ENCODE data around the gene MCF2.

MCF2 gene

GRCh38 chrX:139639253-139639652 is 68.7 kb downstream of the MCF2 start:
- no peak for DNase-seq (ENCODE audit: low spot score)
- in situ Hi-C loops (cut with MboI; ENCODE audit: low pct_unique_long_range_greater_than_20kb, low sequenced_read_pairs, unreplicated experiment) = no loop called here
- no peak for TF ChIP-seq CTCF (IDR thresholded peaks at IDR 0.05; ENCODE audit: extremely low read depth, insufficient read depth, missing control alignments)

GRCh38 chrX:139600105-139600504 is 107.9 kb downstream of the MCF2 start:
- DNase-seq (ENCODE audit: low spot score) = no peak
- in situ Hi-C loops (cut with MboI; ENCODE audit: low pct_unique_long_range_greater_than_20kb, low sequenced_read_pairs, unreplicated experiment) = no loop called here
- no peak for TF ChIP-seq CTCF (IDR thresholded peaks at IDR 0.05; ENCODE audit: extremely low read depth, insufficient read depth, missing control alignments)

DNA sequence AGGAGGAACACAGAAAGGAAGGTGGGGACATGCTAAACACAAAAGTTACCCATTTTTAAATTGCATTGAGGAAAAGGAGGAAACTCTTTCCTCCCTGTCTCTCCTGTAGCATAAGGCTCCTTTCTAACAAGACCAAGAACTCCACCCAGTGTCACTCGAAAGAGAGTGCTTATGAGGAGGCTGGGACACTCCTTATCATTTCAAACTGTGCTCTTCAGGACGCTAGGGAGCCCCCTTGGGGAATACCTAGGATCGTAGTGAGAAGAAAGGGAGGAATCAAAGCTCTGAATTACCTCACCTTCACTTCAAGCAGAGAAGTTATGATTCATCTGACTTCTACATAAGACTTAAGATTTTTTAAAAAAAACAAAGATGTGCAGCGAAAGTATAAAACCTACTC is 111.9 kb downstream of the MCF2 start:
- in situ Hi-C loops (cut with MboI; ENCODE audit: low pct_unique_long_range_greater_than_20kb, low sequenced_read_pairs, unreplicated experiment) = no loop called here
- no peak for DNase-seq (ENCODE audit: low spot score)
- TF ChIP-seq CTCF (IDR thresholded peaks at IDR 0.05; ENCODE audit: extremely low read depth, insufficient read depth, missing control alignments) = no peak

DNA sequence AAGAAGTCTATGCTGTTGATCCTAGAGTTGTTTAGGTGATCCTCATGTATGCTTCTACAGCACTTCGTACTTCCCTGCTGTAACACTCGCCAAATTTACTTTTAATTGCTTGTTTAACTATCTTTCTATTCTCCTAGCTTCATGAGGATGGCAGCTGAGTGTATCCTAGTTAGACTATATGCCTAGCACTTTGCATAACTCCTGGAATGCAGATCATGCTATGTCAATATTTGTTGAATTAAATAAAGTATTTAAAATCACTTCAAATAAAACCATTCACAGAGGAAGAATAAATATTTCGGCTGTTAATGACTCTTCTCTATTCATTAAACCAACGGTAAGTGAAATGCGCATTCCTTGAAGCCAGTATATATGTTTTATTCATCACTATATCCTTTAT is 122.4 kb downstream of the MCF2 start:
- DNase-seq (ENCODE audit: low spot score) = no peak
- in situ Hi-C loops (cut with MboI; ENCODE audit: low pct_unique_long_range_greater_than_20kb, low sequenced_read_pairs, unreplicated experiment) = no loop called here
- TF ChIP-seq CTCF (IDR thresholded peaks at IDR 0.05; ENCODE audit: extremely low read depth, insufficient read depth, missing control alignments) = no peak

- no peak for DNase-seq (ENCODE audit: low spot score)
- in situ Hi-C loops (cut with MboI; ENCODE audit: low pct_unique_long_range_greater_than_20kb, low sequenced_read_pairs, unreplicated experiment) = no loop called here
- TF ChIP-seq CTCF (IDR thresholded peaks at IDR 0.05; ENCODE audit: extremely low read depth, insufficient read depth, missing control alignments) = no peak
These were observed 126.9 kb downstream of the MCF2 start for GRCh38 chrX:139581068-139581467.

GRCh38 chrX:139566981-139567380 is 141.0 kb downstream of the MCF2 start:
- DNase-seq (ENCODE audit: low spot score) = no peak
- TF ChIP-seq CTCF (IDR thresholded peaks at IDR 0.05; ENCODE audit: extremely low read depth, insufficient read depth, missing control alignments) = no peak
- in situ Hi-C loops (cut with MboI; ENCODE audit: low pct_unique_long_range_greater_than_20kb, low sequenced_read_pairs, unreplicated experiment) = no loop called here

DNA sequence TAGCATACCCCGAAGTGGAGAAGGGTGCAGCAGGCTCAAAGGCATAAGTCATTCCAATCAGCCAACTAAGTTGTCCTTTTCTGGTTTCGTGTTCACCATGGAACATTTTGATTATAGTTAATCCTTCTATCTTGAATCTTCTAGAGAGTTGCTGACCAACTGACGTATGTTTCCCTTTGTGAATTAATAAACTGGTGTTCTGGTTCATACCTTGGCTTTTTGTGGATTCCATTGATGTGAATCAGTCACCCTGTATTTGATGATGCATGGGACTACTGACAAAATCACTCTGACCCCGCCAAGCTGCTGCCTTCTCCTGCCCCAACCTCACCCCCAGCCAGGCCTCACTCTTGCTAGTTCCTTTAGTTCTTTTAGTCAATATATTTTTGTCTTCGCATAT is 144.7 kb downstream of the MCF2 start:
- in situ Hi-C loops (cut with MboI; ENCODE audit: low pct_unique_long_range_greater_than_20kb, low sequenced_read_pairs, unreplicated experiment) = no loop called here
- no peak for DNase-seq (ENCODE audit: low spot score)
- TF ChIP-seq CTCF (IDR thresholded peaks at IDR 0.05; ENCODE audit: extremely low read depth, insufficient read depth, missing control alignments) = no peak

All from GM13977 (cell line).